Vagina (tissue), 2 donors: Measurements from ENCODE around the gene HAS3. TPM values are rescaled to one million over a fixed set of nuclear protein-coding genes. Genes with fewer than 3 reads are reported as not detected.

Experiments
- DNase-seq, 2 donors: peaks; one replicate each; pipeline ENCODE4 v3.0.0-alpha.2; 2017; ENCODE audit errors: extremely low spot score in 2 of 2
- H3K27ac ChIP-seq: fragments of 200-600 bp; sonication (generic); one replicate; pipeline ENCODE4 v1.5.1; 2019
- H3K27me3 ChIP-seq: fragments of 200-600 bp; sonication (generic); one replicate; pipeline ENCODE4 v1.5.1; 2019
- H3K36me3 ChIP-seq, 2 donors: fragments of 200-600 bp; sonication (generic); one replicate each; pipeline ENCODE4 v1.5.1; 2017 to 2019
- H3K4me1 ChIP-seq: fragments of 200-600 bp; sonication (generic); one replicate; pipeline ENCODE4 v1.5.1; 2019
- H3K4me3 ChIP-seq, 2 donors: fragments of 200-600 bp; sonication (generic); 1 replicate in 1 of 2; 2 replicates in 1 of 2; pipeline ENCODE4 v1.5.1; 2016 to 2019
- H3K9me3 ChIP-seq: fragments of 200-600 bp; sonication (generic); one replicate; pipeline ENCODE4 v1.5.1; 2019
- POLR2A ChIP-seq, 2 donors: fragments of 450-650 bp; IDR thresholded peaks; one replicate each; pipeline ENCODE4 v1.6.1; 2017; ENCODE audit warnings: antibody characterized with exemption in 2 of 2, mild to moderate bottlenecking in 2 of 2, moderate library complexity in 2 of 2
- POLR2AphosphoS5 ChIP-seq, 2 donors: sonication (generic); formaldehyde crosslinking; IDR thresholded peaks; one replicate each; pipeline ENCODE4 v1.9.0; 2017; ENCODE audit warnings: antibody characterized with exemption in 2 of 2, mild to moderate bottlenecking in 2 of 2, low read depth in 1 of 2; ENCODE audit not compliant: insufficient read depth in 1 of 2
- intact Hi-C: fragments of 100-400 bp; cut with DNase I; formaldehyde crosslinking; loops from one replicate; pipeline ENCODE4 v1.15.1; 2023
- total RNA-seq: library from RNA; depleted of rRNA; stranded (reverse); fragments of >200 nt; gene quantifications from one replicate; pipeline ENCODE4 v1.2.3, GENCODE V29; 2016
- TF ChIP-seq, protein P1 (sequence below), 3 experiments: fragments of 450-650 bp in 2 of 3; fragments of 200-600 bp in 1 of 3; sonication (generic) in 1 of 3; IDR thresholded peaks; one replicate each; pipeline ENCODE4 v1.5.1; 2017 to 2019; ENCODE audit warnings: antibody characterized with exemption in 3 of 3, mild to moderate bottlenecking in 2 of 3, moderate library complexity in 2 of 3

Gene HAS3
- total RNA-seq, 1 donor from 2014 or later: 25.8 TPM

DNA sequence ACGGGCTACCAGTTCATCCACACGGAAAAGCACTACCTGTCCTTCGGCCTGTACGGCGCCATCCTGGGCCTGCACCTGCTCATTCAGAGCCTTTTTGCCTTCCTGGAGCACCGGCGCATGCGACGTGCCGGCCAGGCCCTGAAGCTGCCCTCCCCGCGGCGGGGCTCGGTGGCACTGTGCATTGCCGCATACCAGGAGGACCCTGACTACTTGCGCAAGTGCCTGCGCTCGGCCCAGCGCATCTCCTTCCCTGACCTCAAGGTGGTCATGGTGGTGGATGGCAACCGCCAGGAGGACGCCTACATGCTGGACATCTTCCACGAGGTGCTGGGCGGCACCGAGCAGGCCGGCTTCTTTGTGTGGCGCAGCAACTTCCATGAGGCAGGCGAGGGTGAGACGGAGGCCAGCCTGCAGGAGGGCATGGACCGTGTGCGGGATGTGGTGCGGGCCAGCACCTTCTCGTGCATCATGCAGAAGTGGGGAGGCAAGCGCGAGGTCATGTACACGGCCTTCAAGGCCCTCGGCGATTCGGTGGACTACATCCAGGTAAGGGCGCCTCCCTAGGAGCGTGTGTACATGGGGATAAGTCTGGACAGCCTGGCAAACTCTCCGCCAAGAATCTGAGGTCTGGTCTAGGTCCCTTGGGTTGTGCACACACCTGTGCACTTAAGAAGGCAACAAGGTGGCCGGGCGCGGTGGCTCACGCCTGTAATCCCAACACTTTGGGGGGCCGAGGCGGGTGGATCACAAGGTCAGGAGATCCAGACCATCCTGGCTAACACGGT lies 4.2 kb downstream of the HAS3 start:
- Histone ChIP-seq H3K27me3 (no peaks in the 10 kb centered on the region), H3K4me1 (peaks cover 40% of the 10 kb centered on the region), H3K4me3 (no peak overlapping the region), H3K27ac (no peak overlapping the region), H3K9me3 (no peaks in the 10 kb centered on the region), H3K36me3 (peaks cover 0 to 16% of the 10 kb centered on the region in 2 donors)
- no peak for DNase-seq
- TF ChIP-seq, protein P1, sequence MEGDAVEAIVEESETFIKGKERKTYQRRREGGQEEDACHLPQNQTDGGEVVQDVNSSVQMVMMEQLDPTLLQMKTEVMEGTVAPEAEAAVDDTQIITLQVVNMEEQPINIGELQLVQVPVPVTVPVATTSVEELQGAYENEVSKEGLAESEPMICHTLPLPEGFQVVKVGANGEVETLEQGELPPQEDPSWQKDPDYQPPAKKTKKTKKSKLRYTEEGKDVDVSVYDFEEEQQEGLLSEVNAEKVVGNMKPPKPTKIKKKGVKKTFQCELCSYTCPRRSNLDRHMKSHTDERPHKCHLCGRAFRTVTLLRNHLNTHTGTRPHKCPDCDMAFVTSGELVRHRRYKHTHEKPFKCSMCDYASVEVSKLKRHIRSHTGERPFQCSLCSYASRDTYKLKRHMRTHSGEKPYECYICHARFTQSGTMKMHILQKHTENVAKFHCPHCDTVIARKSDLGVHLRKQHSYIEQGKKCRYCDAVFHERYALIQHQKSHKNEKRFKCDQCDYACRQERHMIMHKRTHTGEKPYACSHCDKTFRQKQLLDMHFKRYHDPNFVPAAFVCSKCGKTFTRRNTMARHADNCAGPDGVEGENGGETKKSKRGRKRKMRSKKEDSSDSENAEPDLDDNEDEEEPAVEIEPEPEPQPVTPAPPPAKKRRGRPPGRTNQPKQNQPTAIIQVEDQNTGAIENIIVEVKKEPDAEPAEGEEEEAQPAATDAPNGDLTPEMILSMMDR (IDR thresholded peaks at IDR 0.05): no peak
- TF ChIP-seq POLR2A (IDR thresholded peaks at IDR 0.05): no peak
- no peak for TF ChIP-seq POLR2AphosphoS5 (IDR thresholded peaks at IDR 0.05; ENCODE audit: insufficient read depth in 1 of 2, low read depth in 1 of 2)
- intact Hi-C loops: loop anchor here (10.0 kb wide), 1 partner anchor 235 kb away; no protein-coding TSS in a partner anchor

DNA sequence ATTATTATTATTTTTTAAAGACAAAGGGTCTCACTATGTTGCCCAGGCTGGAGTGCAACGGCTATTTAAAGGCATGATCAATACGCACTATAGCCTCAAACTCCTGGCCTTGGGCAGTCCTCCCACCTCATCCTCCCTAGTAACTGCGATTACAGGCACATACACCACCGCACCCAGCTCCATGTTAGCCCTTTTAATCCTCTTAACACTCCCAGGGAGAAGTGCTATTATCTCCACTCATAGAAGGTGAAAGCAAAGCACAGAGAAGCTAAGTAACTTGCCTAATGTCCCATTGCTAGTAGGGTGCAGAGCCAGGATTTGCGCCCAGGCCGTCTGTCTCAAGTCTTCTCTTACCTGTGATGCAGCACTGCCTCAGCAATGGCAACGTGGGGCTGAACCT lies 5.0 kb downstream of the HAS3 start:
- no peak for TF ChIP-seq POLR2AphosphoS5 (IDR thresholded peaks at IDR 0.05; ENCODE audit: insufficient read depth in 1 of 2, low read depth in 1 of 2)
- TF ChIP-seq, protein P1 (IDR thresholded peaks at IDR 0.05): no peak
- no peak for TF ChIP-seq POLR2A (IDR thresholded peaks at IDR 0.05)
- H3K4me3 ChIP-seq: no peak overlapping the region
- no peaks in the 10 kb centered on the region for H3K9me3 ChIP-seq
- intact Hi-C loops: no loop called here
- H3K27ac ChIP-seq: no peak overlapping the region
- peaks cover 35% of the 10 kb centered on the region for H3K4me1 ChIP-seq
- no peak for DNase-seq
- no peaks in the 10 kb centered on the region for H3K27me3 ChIP-seq
- peaks cover 0 to 16% of the 10 kb centered on the region in 2 donors for H3K36me3 ChIP-seq

DNA sequence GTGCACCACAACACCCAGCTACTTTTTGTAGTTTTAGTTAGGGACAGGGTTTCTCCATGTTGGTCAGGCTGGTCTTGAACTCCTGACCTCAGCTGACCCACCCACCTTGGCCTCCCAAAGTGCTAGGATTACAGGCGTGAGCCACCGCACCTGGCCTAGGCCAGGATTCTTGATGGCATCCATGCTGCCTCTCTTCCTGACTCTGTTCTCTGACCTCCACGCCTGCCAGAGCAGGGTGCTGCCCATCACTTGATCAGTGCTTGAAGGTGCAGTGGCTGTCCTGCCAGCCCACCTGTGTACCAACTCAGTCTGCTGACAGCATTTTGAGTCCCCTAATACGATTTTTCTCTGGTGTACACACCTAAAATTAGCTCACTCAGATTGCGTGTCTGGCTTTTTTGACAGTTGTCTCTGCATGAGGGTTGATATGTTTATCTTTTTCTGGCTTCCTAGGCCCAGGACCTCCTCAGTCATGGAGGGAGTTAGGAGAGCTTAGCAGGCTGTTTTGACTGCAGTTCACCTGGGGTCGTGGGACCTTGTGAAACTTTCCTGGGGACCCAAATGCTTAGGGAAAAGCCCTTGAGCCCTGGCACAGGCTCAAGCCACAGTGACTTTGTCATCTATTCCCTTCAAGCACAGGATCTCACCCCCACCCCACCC lies 5.9 kb downstream of the HAS3 start:
- Histone ChIP-seq H3K27ac (no peak overlapping the region), H3K27me3 (no peaks in the 10 kb centered on the region), H3K4me3 (no peak overlapping the region), H3K9me3 (no peaks in the 10 kb centered on the region), H3K4me1 (peaks cover 30% of the 10 kb centered on the region), H3K36me3 (peaks cover 0 to 16% of the 10 kb centered on the region in 2 donors)
- intact Hi-C loops: no loop called here
- no peak for TF ChIP-seq POLR2AphosphoS5 (IDR thresholded peaks at IDR 0.05; ENCODE audit: insufficient read depth in 1 of 2, low read depth in 1 of 2)
- TF ChIP-seq, protein P1 (IDR thresholded peaks at IDR 0.05): no peak
- no peak for TF ChIP-seq POLR2A (IDR thresholded peaks at IDR 0.05)
- no peak for DNase-seq

DNA sequence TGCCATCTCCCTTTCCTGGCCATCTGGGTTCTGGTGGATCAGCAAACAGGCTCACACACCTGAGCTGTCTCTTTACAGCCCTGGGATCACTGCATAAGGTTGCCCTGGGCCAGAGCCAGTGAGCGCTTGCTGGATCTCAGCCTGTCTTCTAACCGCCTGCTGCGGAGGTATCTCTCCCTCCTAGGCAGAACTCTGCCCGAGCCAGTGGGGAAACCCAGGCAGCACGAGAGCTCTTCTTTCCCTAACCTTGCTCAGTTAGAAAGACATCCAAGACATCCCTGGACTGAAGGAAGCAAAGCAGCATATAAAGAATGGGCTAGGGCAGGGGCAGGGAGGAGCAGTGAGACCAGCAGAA lies 6.4 kb downstream of the HAS3 start:
- peaks cover 25% of the 10 kb centered on the region for H3K4me1 ChIP-seq
- no peak overlapping the region for H3K27ac ChIP-seq
- no peak overlapping the region for H3K4me3 ChIP-seq
- TF ChIP-seq POLR2A (IDR thresholded peaks at IDR 0.05) (no peak), POLR2AphosphoS5 (IDR thresholded peaks at IDR 0.05; ENCODE audit: insufficient read depth in 1 of 2, low read depth in 1 of 2) (no peak)
- TF ChIP-seq, protein P1 (IDR thresholded peaks at IDR 0.05): no peak
- no peak for DNase-seq
- intact Hi-C loops: no loop called here
- H3K27me3 ChIP-seq: no peaks in the 10 kb centered on the region
- peaks cover 0 to 20% of the 10 kb centered on the region in 2 donors for H3K36me3 ChIP-seq
- H3K9me3 ChIP-seq: no peaks in the 10 kb centered on the region
